ENCODE data around the gene GALNT4. TPM values are rescaled to one million over a fixed set of nuclear protein-coding genes. Genes with fewer than 3 reads are reported as not detected.

GALNT4 gene
- total RNA-seq, 1 donor from 2014 or later = 0.98 TPM

- DNase-seq = no peak
- peaks cover 3% of the 10 kb centered on the region for H3K9me3 Mint-ChIP-seq (ENCODE audit: unreplicated experiment)
- H3K4me3 Mint-ChIP-seq (ENCODE audit: unreplicated experiment) = no peak overlapping the region
- no peaks in the 10 kb centered on the region for H3K36me3 Mint-ChIP-seq (ENCODE audit: unreplicated experiment)
- peaks cover 3% of the 10 kb centered on the region for H3K4me1 Mint-ChIP-seq (ENCODE audit: low read depth, unreplicated experiment)
- H3K27me3 Mint-ChIP-seq (ENCODE audit: unreplicated experiment) = peaks cover 3% of the 10 kb centered on the region
- TF ChIP-seq CTCF (IDR thresholded peaks at IDR 0.05; ENCODE audit: partially characterized antibody, unreplicated experiment) = no peak
- no peak overlapping the region for H3K27ac Mint-ChIP-seq (ENCODE audit: unreplicated experiment)
These were observed 15.0 kb upstream of the GALNT4 start for GRCh38 chr12:89539426-89540223.

GRCh38 chr12:89538897-89539296, 14.3 kb upstream of the GALNT4 start:
- Mint-ChIP-seq H3K4me3 (ENCODE audit: unreplicated experiment) (no peak overlapping the region), H3K9me3 (ENCODE audit: unreplicated experiment) (peaks cover 3% of the 10 kb centered on the region), H3K27me3 (ENCODE audit: unreplicated experiment) (peaks cover 3% of the 10 kb centered on the region), H3K4me1 (ENCODE audit: low read depth, unreplicated experiment) (no peaks in the 10 kb centered on the region), H3K36me3 (ENCODE audit: unreplicated experiment) (no peaks in the 10 kb centered on the region), H3K27ac (ENCODE audit: unreplicated experiment) (no peak overlapping the region)
- no peak for TF ChIP-seq CTCF (IDR thresholded peaks at IDR 0.05; ENCODE audit: partially characterized antibody, unreplicated experiment)
- no peak for DNase-seq

- Mint-ChIP-seq H3K9me3 (ENCODE audit: unreplicated experiment) (peaks cover 3% of the 10 kb centered on the region), H3K27me3 (ENCODE audit: unreplicated experiment) (peaks cover 3% of the 10 kb centered on the region), H3K27ac (ENCODE audit: unreplicated experiment) (no peak overlapping the region), H3K4me1 (ENCODE audit: low read depth, unreplicated experiment) (no peaks in the 10 kb centered on the region), H3K36me3 (ENCODE audit: unreplicated experiment) (no peaks in the 10 kb centered on the region), H3K4me3 (ENCODE audit: unreplicated experiment) (no peak overlapping the region)
- DNase-seq = no peak
- TF ChIP-seq CTCF (IDR thresholded peaks at IDR 0.05; ENCODE audit: partially characterized antibody, unreplicated experiment) = no peak
These were observed 12.8 kb upstream of the GALNT4 start for GRCh38 chr12:89537389-89537788.

- peak; percentile 55 for TF ChIP-seq CTCF (IDR thresholded peaks at IDR 0.05; ENCODE audit: partially characterized antibody, unreplicated experiment)
- Mint-ChIP-seq H3K9me3 (ENCODE audit: unreplicated experiment) (no peaks in the 10 kb centered on the region), H3K36me3 (ENCODE audit: unreplicated experiment) (no peaks in the 10 kb centered on the region), H3K27ac (ENCODE audit: unreplicated experiment) (no peak overlapping the region), H3K4me3 (ENCODE audit: unreplicated experiment) (no peak overlapping the region), H3K4me1 (ENCODE audit: low read depth, unreplicated experiment) (no peaks in the 10 kb centered on the region), H3K27me3 (ENCODE audit: unreplicated experiment) (peaks cover 2% of the 10 kb centered on the region)
- DNase-seq = no peak
These were observed 5.1 kb upstream of the GALNT4 start for GRCh38 chr12:89529738-89530137.

- H3K27me3 Mint-ChIP-seq (ENCODE audit: unreplicated experiment) = peaks cover 2% of the 10 kb centered on the region
- no peaks in the 10 kb centered on the region for H3K36me3 Mint-ChIP-seq (ENCODE audit: unreplicated experiment)
- TF ChIP-seq CTCF (IDR thresholded peaks at IDR 0.05; ENCODE audit: partially characterized antibody, unreplicated experiment) = no peak
- no peak overlapping the region for H3K27ac Mint-ChIP-seq (ENCODE audit: unreplicated experiment)
- no peak overlapping the region for H3K4me3 Mint-ChIP-seq (ENCODE audit: unreplicated experiment)
- H3K4me1 Mint-ChIP-seq (ENCODE audit: low read depth, unreplicated experiment) = no peaks in the 10 kb centered on the region
- H3K9me3 Mint-ChIP-seq (ENCODE audit: unreplicated experiment) = no peaks in the 10 kb centered on the region
- no peak for DNase-seq
These were observed 3.8 kb upstream of the GALNT4 start for GRCh38 chr12:89528434-89528833.

All from glutamatergic neuron (in vitro differentiated cells).